ENCODE data around the gene PHAF1.
A peak's percentile ranks its signal among the peaks of the same experiment; 100 is the strongest.

PHAF1 gene

DNA sequence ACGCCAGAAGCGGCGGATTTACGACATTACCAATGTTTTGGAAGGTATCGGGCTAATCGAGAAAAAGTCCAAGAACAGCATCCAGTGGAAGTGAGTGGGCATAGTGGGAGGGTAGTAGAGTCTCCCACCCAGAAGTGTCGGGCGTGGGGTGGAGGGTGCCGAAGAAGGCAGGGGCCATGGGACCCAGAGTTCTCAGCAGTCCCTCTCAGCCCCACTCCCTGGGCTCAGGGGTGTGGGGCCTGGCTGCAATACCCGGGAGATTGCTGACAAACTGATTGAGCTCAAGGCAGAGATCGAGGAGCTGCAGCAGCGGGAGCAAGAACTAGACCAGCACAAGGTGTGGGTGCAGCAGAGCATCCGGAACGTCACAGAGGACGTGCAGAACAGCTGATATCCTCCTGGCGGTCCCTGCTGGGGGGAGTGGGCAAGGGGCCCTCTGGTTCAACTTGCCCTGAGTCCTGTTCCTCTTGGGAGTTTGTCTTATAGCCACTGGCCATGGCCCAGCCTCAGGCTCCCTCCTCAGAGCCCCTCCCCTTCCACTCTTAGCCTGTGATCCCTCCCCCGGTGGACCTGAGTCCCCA, 83.1 kb downstream of the PHAF1 start:
- peaks cover 0 to 1% (median 0%) of the 10 kb centered on the region in 5 experiments for H3K27me3 ChIP-seq (replicated peaks in 2 of 5; ENCODE audit: control insufficient read depth in 4 of 5, insufficient read depth in 5 of 5, low read length in 4 of 5)
- peaks cover 14 to 45% (median 42%) of the 10 kb centered on the region in 4 experiments for H3K36me3 ChIP-seq (ENCODE audit: control insufficient read depth in 4 of 4, insufficient read depth in 4 of 4, low read length in 3 of 4)
- H3K4me1 ChIP-seq (ENCODE audit: control extremely low read depth in 1 of 4, control insufficient read depth in 4 of 4, insufficient read depth in 4 of 4, low read length in 3 of 4) = peaks cover 0 to 22% (median 19%) of the 10 kb centered on the region in 4 experiments
- ChIA-PET CTCF (interaction anchor here (0.8 to 4.8 kb wide), 10 partner anchors 10 to 250 kb away, joined by 3 to 17 read pairs (median 4); partner anchors contain the start of gene MATCAP1), POLR2A (interaction anchor here (1.5 kb wide), 1 partner anchor 30 kb away, joined by 3 read pairs; no protein-coding TSS in a partner anchor)
- H3K9me3 ChIP-seq (ENCODE audit: control extremely low read depth in 1 of 5, control insufficient read depth in 4 of 5, insufficient read depth in 2 of 5, low read depth in 1 of 5, low read length in 4 of 5) = no peaks in the 10 kb centered on the region
- 34% methylated on average over 16 of the region's 17 CpGs for whole genome bisulfite sequencing (ENCODE audit: insufficient coverage)
- peak overlapping the region; percentile 72 to 98 (median 91) for H3K4me3 ChIP-seq (ENCODE audit: control insufficient read depth in 1 of 7, extremely low read depth in 1 of 7, insufficient read depth in 4 of 7, low read depth in 2 of 7, low read length in 6 of 7)
- H3K27ac ChIP-seq (ENCODE audit: insufficient read depth in 1 of 2, low read depth in 1 of 2, low read length in 2 of 2, poor library complexity in 1 of 2, severe bottlenecking in 2 of 2) = peak overlapping the region; percentile 66 to 90
- no peak for DNase-seq

DNA sequence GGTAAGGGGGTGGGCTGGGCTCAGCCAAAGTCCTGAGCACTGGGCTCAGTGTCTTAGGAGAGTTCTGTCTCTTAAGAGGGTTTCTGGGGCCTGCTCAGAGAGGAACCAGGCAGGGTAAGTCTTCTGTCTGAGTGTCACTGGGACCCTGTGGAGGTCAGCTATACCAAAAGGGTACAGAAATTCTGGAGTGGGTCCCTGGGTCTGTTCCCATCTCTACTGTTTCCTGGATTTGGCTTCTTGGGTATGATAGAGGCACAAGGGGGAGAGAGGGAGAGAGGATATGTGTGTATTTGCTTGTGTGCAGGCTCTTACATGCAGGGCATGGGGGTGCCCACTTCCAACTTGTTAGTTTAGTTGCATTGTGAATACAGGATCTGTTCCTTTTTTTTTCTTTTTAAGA, 83.8 kb downstream of the PHAF1 start:
- Histone ChIP-seq H3K36me3 (ENCODE audit: control insufficient read depth in 4 of 4, insufficient read depth in 4 of 4, low read length in 3 of 4) (peaks cover 17 to 52% (median 45%) of the 10 kb centered on the region in 4 experiments), H3K9me3 (ENCODE audit: control extremely low read depth in 1 of 5, control insufficient read depth in 4 of 5, insufficient read depth in 2 of 5, low read depth in 1 of 5, low read length in 4 of 5) (no peaks in the 10 kb centered on the region), H3K4me3 (ENCODE audit: control insufficient read depth in 1 of 7, extremely low read depth in 1 of 7, insufficient read depth in 4 of 7, low read depth in 2 of 7, low read length in 6 of 7) (peak overlapping the region in 3 of 7 experiments; percentile 33 to 98 (median 97)), H3K4me1 (ENCODE audit: control extremely low read depth in 1 of 4, control insufficient read depth in 4 of 4, insufficient read depth in 4 of 4, low read length in 3 of 4) (peaks cover 0 to 22% (median 20%) of the 10 kb centered on the region in 4 experiments), H3K27ac (ENCODE audit: insufficient read depth in 1 of 2, low read depth in 1 of 2, low read length in 2 of 2, poor library complexity in 1 of 2, severe bottlenecking in 2 of 2) (peak overlapping the region in 1 of 2 experiments; percentile 90), H3K27me3 (replicated peaks in 2 of 5; ENCODE audit: control insufficient read depth in 4 of 5, insufficient read depth in 5 of 5, low read length in 4 of 5) (no peaks in the 10 kb centered on the region)
- ChIA-PET CTCF (interaction anchor here (0.9 to 4.8 kb wide), 11 partner anchors 8 to 251 kb away, joined by 3 to 17 read pairs (median 5); partner anchors contain the start of gene TMEM208), POLR2A (no interaction called here)
- DNase-seq = no peak

DNA sequence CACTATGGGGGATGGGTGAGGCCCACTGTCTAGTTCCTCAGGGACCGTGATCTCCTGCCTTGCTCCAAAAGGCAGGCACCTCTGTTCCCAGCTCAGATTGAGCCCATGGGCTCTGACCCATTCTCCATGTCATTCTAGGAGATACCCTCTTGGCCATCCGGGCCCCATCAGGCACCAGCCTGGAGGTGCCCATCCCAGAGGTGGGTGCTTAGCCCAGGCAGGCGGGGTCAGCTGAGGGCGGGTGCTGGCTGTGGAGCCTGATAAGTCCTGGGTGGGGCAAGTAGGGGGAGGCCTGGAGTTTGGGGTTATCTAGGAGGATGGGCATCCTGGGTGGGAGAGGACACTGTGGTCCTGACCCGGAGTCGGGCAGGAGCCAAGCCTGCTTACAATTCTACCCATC, 84.5 kb downstream of the PHAF1 start:
- POLR2A ChIA-PET = no interaction called here
- no peak overlapping the region for H3K4me3 ChIP-seq (ENCODE audit: control insufficient read depth in 1 of 7, extremely low read depth in 1 of 7, insufficient read depth in 4 of 7, low read depth in 2 of 7, low read length in 6 of 7)
- peak overlapping the region in 1 of 2 experiments; percentile 43 for H3K27ac ChIP-seq (ENCODE audit: insufficient read depth in 1 of 2, low read depth in 1 of 2, low read length in 2 of 2, poor library complexity in 1 of 2, severe bottlenecking in 2 of 2)
- no peaks in the 10 kb centered on the region for H3K27me3 ChIP-seq (replicated peaks in 2 of 5; ENCODE audit: control insufficient read depth in 4 of 5, insufficient read depth in 5 of 5, low read length in 4 of 5)
- no peaks in the 10 kb centered on the region for H3K9me3 ChIP-seq (ENCODE audit: control extremely low read depth in 1 of 5, control insufficient read depth in 4 of 5, insufficient read depth in 2 of 5, low read depth in 1 of 5, low read length in 4 of 5)
- CTCF ChIA-PET = interaction anchor here (1.0 to 4.8 kb wide), 8 partner anchors 9 to 251 kb away, joined by 3 to 17 read pairs (median 5); partner anchors contain the start of gene TMEM208
- 100% methylated on average over 3 of the region's 6 CpGs for WGBS (ENCODE audit: insufficient coverage)
- DNase-seq = no peak
- peaks cover 0 to 22% (median 20%) of the 10 kb centered on the region in 4 experiments for H3K4me1 ChIP-seq (ENCODE audit: control extremely low read depth in 1 of 4, control insufficient read depth in 4 of 4, insufficient read depth in 4 of 4, low read length in 3 of 4)
- H3K36me3 ChIP-seq (ENCODE audit: control insufficient read depth in 4 of 4, insufficient read depth in 4 of 4, low read length in 3 of 4) = peaks cover 17 to 52% (median 45%) of the 10 kb centered on the region in 4 experiments

DNA sequence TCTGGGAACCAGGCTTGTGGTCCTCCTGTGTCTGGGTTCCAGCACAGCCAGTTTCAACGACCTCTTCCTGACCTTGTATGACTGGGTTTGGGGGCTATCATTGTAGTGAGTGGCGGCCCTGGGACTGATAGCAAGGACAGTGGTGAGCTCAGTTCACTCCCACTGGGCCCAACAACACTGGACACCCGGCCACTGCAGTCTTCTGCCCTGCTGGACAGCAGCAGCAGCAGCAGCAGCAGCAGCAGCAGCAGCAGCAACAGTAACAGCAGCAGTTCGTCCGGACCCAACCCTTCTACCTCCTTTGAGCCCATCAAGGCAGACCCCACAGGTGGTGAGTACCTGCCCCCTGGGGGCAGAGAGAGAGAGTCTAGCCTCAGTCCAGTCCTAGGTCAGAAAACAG, 85.9 kb downstream of the PHAF1 start:
- POLR2A ChIA-PET = no interaction called here
- no peak overlapping the region for H3K4me3 ChIP-seq (ENCODE audit: control insufficient read depth in 1 of 7, extremely low read depth in 1 of 7, insufficient read depth in 4 of 7, low read depth in 2 of 7, low read length in 6 of 7)
- CTCF ChIA-PET = interaction anchor here (0.6 to 4.8 kb wide), 6 partner anchors 9 to 242 kb away, joined by 3 to 17 read pairs (median 4); partner anchors contain the start of gene TMEM208
- H3K9me3 ChIP-seq (ENCODE audit: control extremely low read depth in 1 of 5, control insufficient read depth in 4 of 5, insufficient read depth in 2 of 5, low read depth in 1 of 5, low read length in 4 of 5) = no peaks in the 10 kb centered on the region
- H3K36me3 ChIP-seq (ENCODE audit: control insufficient read depth in 4 of 4, insufficient read depth in 4 of 4, low read length in 3 of 4) = peaks cover 17 to 60% (median 48%) of the 10 kb centered on the region in 4 experiments
- H3K27ac ChIP-seq (ENCODE audit: insufficient read depth in 1 of 2, low read depth in 1 of 2, low read length in 2 of 2, poor library complexity in 1 of 2, severe bottlenecking in 2 of 2) = no peak overlapping the region
- no peak for DNase-seq
- WGBS (ENCODE audit: insufficient coverage) = 93% methylated on average over 3 of the region's 5 CpGs
- H3K27me3 ChIP-seq (replicated peaks in 2 of 5; ENCODE audit: control insufficient read depth in 4 of 5, insufficient read depth in 5 of 5, low read length in 4 of 5) = no peaks in the 10 kb centered on the region
- H3K4me1 ChIP-seq (ENCODE audit: control extremely low read depth in 1 of 4, control insufficient read depth in 4 of 4, insufficient read depth in 4 of 4, low read length in 3 of 4) = peaks cover 0 to 22% (median 20%) of the 10 kb centered on the region in 4 experiments

DNA sequence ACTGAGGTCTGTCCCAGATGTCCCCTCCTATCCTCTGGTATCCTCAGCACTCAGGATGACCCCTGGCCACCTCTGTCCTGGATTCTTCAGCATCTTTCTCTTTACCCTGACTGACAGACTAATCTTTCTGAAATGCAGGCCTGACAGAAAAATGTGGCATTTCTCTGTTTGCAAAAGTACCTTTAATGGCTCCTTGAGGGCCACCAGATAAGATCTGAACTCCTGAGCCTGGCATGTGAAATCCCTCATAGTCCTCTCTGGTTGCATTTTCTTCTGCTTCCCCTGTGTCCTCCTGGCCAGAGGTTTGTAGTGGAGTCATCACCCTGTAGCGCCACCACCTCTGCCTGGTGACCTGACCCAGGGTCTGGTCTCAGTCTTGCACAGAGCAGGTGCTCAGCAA, 87.1 kb downstream of the PHAF1 start:
- H3K9me3 ChIP-seq (ENCODE audit: control extremely low read depth in 1 of 5, control insufficient read depth in 4 of 5, insufficient read depth in 2 of 5, low read depth in 1 of 5, low read length in 4 of 5) = no peaks in the 10 kb centered on the region
- H3K4me3 ChIP-seq (ENCODE audit: control insufficient read depth in 1 of 7, extremely low read depth in 1 of 7, insufficient read depth in 4 of 7, low read depth in 2 of 7, low read length in 6 of 7) = no peak overlapping the region
- H3K4me1 ChIP-seq (ENCODE audit: control extremely low read depth in 1 of 4, control insufficient read depth in 4 of 4, insufficient read depth in 4 of 4, low read length in 3 of 4) = peaks cover 0 to 16% (median 15%) of the 10 kb centered on the region in 4 experiments
- no peak overlapping the region for H3K27ac ChIP-seq (ENCODE audit: insufficient read depth in 1 of 2, low read depth in 1 of 2, low read length in 2 of 2, poor library complexity in 1 of 2, severe bottlenecking in 2 of 2)
- peaks cover 17 to 68% (median 55%) of the 10 kb centered on the region in 4 experiments for H3K36me3 ChIP-seq (ENCODE audit: control insufficient read depth in 4 of 4, insufficient read depth in 4 of 4, low read length in 3 of 4)
- ChIA-PET POLR2A (no interaction called here), CTCF (interaction anchor here (0.9 to 4.8 kb wide), 9 partner anchors 8 to 64 kb away, joined by 3 to 22 read pairs (median 7); no protein-coding TSS in a partner anchor)
- no peak for DNase-seq
- 80% methylated on average over 1 of the region's 1 CpG for WGBS (ENCODE audit: insufficient coverage)
- no peaks in the 10 kb centered on the region for H3K27me3 ChIP-seq (replicated peaks in 2 of 5; ENCODE audit: control insufficient read depth in 4 of 5, insufficient read depth in 5 of 5, low read length in 4 of 5)

DNA sequence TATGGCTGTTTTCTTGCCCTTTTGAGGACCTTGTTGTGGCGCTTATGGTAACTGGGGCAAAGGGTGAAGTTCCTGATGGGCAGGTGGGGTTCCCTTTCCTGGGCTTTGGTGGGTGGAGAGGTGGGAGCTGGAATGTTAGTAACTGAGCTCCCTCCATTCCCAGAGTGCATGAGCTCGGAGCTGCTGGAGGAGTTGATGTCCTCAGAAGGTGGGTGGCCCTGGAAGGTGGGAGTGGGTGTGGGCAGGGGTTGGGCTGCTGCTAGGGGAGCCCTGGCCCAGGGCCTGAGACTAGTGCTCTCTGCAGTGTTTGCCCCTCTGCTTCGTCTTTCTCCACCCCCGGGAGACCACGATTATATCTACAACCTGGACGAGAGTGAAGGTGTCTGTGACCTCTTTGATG, 88.0 kb downstream of the PHAF1 start:
- H3K27ac ChIP-seq (ENCODE audit: insufficient read depth in 1 of 2, low read depth in 1 of 2, low read length in 2 of 2, poor library complexity in 1 of 2, severe bottlenecking in 2 of 2) = no peak overlapping the region
- no peak overlapping the region for H3K4me3 ChIP-seq (ENCODE audit: control insufficient read depth in 1 of 7, extremely low read depth in 1 of 7, insufficient read depth in 4 of 7, low read depth in 2 of 7, low read length in 6 of 7)
- H3K36me3 ChIP-seq (ENCODE audit: control insufficient read depth in 4 of 4, insufficient read depth in 4 of 4, low read length in 3 of 4) = peaks cover 19 to 76% (median 61%) of the 10 kb centered on the region in 4 experiments
- POLR2A ChIA-PET = interaction anchor here (0.6 to 1.0 kb wide), 2 partner anchors 13 to 47 kb away, joined by 4 to 6 read pairs; no protein-coding TSS in a partner anchor
- H3K27me3 ChIP-seq (replicated peaks in 2 of 5; ENCODE audit: control insufficient read depth in 4 of 5, insufficient read depth in 5 of 5, low read length in 4 of 5) = no peaks in the 10 kb centered on the region
- DNase-seq = no peak
- WGBS (ENCODE audit: insufficient coverage) = 93% methylated on average over 4 of the region's 6 CpGs
- H3K4me1 ChIP-seq (ENCODE audit: control extremely low read depth in 1 of 4, control insufficient read depth in 4 of 4, insufficient read depth in 4 of 4, low read length in 3 of 4) = peaks cover 0 to 14% (median 10%) of the 10 kb centered on the region in 4 experiments
- CTCF ChIA-PET = interaction anchor here (0.9 to 2.9 kb wide), 23 partner anchors 9 to 244 kb away, joined by 3 to 22 read pairs (median 4); partner anchors contain the start of gene TMEM208
- no peaks in the 10 kb centered on the region for H3K9me3 ChIP-seq (ENCODE audit: control extremely low read depth in 1 of 5, control insufficient read depth in 4 of 5, insufficient read depth in 2 of 5, low read depth in 1 of 5, low read length in 4 of 5)

All from common myeloid progenitor, CD34-positive (primary cell).